Body of pancreas (tissue), 4 donors: Measurements from ENCODE around the gene KANSL3. TPM values are rescaled to one million over a fixed set of nuclear protein-coding genes. Genes with fewer than 3 reads are reported as not detected.

Experiments
- ATAC-seq: fragments of 150-250 bp; one replicate; pipeline ENCODE4 v1.9.1; 2016
- DNase-seq, 4 donors: peaks; one replicate each; pipeline ENCODE4 v3.0.0-alpha.2; 2019
- H3K27ac ChIP-seq, 4 donors: fragments of 200-600 bp; sonication (generic); 1 replicate in 3 of 4; 2 replicates in 1 of 4; pipeline versions ENCODE4 v1.5.1 to v1.6.1; 2016 to 2019; ENCODE audit warnings: mild to moderate bottlenecking in 1 of 4, mixed read lengths in 1 of 4, moderate library complexity in 1 of 4
- H3K27me3 ChIP-seq, 2 donors: fragments of 200-600 bp; sonication (generic); one replicate each; pipeline ENCODE4 v1.6.0; 2016; ENCODE audit warnings: mild to moderate bottlenecking in 1 of 2
- H3K36me3 ChIP-seq, 2 donors: fragments of 200-600 bp; sonication (generic); replicated peaks in 1 of 2; 2 replicates each; pipeline ENCODE4 v1.5.1; 2016; ENCODE audit warnings: low read depth in 2 of 2; ENCODE audit not compliant: insufficient read depth in 1 of 2
- H3K4me1 ChIP-seq: fragments of 200-600 bp; sonication (generic); one replicate; pipeline ENCODE4 v1.6.0; 2016
- H3K4me3 ChIP-seq, 2 donors: fragments of 200-600 bp; sonication (generic); 1 replicate in 1 of 2; 2 replicates in 1 of 2; pipeline ENCODE4 v1.5.1; 2016 to 2019
- H3K9me3 ChIP-seq, 3 donors: fragments of 200-600 bp; sonication (generic); 1 replicate in 2 of 3; 2 replicates in 1 of 3; pipeline ENCODE4 v1.5.1; 2016
- CTCF ChIP-seq, 7 experiments: fragments of 450-650 bp in 4 of 7; fragments of 200-600 bp in 3 of 7; sonication (generic) in 3 of 7; IDR thresholded peaks; one replicate each; pipeline ENCODE4 v1.5.1; 2016 to 2019; ENCODE audit warnings: antibody characterized with exemption in 7 of 7
- POLR2A ChIP-seq, 3 donors: fragments of 450-650 bp; IDR thresholded peaks; one replicate each; pipeline ENCODE4 v1.6.1; 2016; ENCODE audit warnings: antibody characterized with exemption in 3 of 3, mild to moderate bottlenecking in 2 of 3
- WGBS, 2 donors: methylation state at CpG; one replicate each; pipeline ENCODE4 v1.1.5; 2017; 5-methylcytosine and 5-hydroxymethylcytosine counted together
- intact Hi-C: fragments of 100-400 bp; cut with DNase I; formaldehyde crosslinking; loops from one replicate; pipeline ENCODE4 v1.15.1; 2023
- total RNA-seq, 2 donors: library from RNA; depleted of rRNA; stranded (reverse); fragments of >200 nt; gene quantifications; one replicate each; pipeline ENCODE4 v1.1.0, GENCODE V29; 2016

KANSL3 gene
- total RNA-seq, 2 donors from 2014 or later, result 36.6 to 50.4 TPM

- ATAC-seq (no peak), DNase-seq (no peak)
- H3K27ac ChIP-seq, result peak overlapping the region in 1 of 4 donors; percentile 16
- WGBS, 2 donors, result 82 to 89% methylated on average over 4 of the region's 4 CpGs
- H3K4me1 ChIP-seq, result peaks cover 8% of the 10 kb centered on the region
- no peaks in the 10 kb centered on the region for H3K9me3 ChIP-seq
- no peak for TF ChIP-seq CTCF (IDR thresholded peaks at IDR 0.05)
- TF ChIP-seq POLR2A (IDR thresholded peaks at IDR 0.05), result no peak
- H3K27me3 ChIP-seq, result no peaks in the 10 kb centered on the region
- H3K4me3 ChIP-seq, result no peak overlapping the region
- peaks cover 0 to 10% of the 10 kb centered on the region in 2 donors for H3K36me3 ChIP-seq
- intact Hi-C loops, result no loop called here
Observed at GRCh38 chr2:96617012-96617411, 21.1 kb downstream of the KANSL3 start.

GRCh38 chr2:96616535-96616934 is 21.6 kb downstream of the KANSL3 start:
- H3K27ac ChIP-seq, result peak overlapping the region in 1 of 4 donors; percentile 16
- H3K27me3 ChIP-seq, result no peaks in the 10 kb centered on the region
- intact Hi-C loops, result no loop called here
- H3K4me1 ChIP-seq, result peaks cover 8% of the 10 kb centered on the region
- ATAC-seq (no peak), DNase-seq (no peak)
- 72 to 75% methylated on average over 6 of the region's 6 CpGs for WGBS, 2 donors
- no peak overlapping the region for H3K4me3 ChIP-seq
- H3K9me3 ChIP-seq, result no peaks in the 10 kb centered on the region
- peaks cover 0 to 10% of the 10 kb centered on the region in 2 donors for H3K36me3 ChIP-seq
- TF ChIP-seq CTCF (IDR thresholded peaks at IDR 0.05), result no peak
- TF ChIP-seq POLR2A (IDR thresholded peaks at IDR 0.05), result no peak

GRCh38 chr2:96616128-96616527 is 22.0 kb downstream of the KANSL3 start:
- H3K36me3 ChIP-seq, result peaks cover 0 to 13% of the 10 kb centered on the region in 2 donors

GRCh38 chr2:96608469-96609455 is 29.4 kb downstream of the KANSL3 start:
- no peak overlapping the region for H3K4me3 ChIP-seq
- WGBS, 2 donors, result 88 to 92% methylated on average over 4 to 13 of the region's 13 CpGs
- no peaks in the 10 kb centered on the region for H3K9me3 ChIP-seq
- no peak overlapping the region for H3K27ac ChIP-seq
- ATAC-seq (no peak), DNase-seq (no peak)
- no peak for TF ChIP-seq POLR2A (IDR thresholded peaks at IDR 0.05)
- TF ChIP-seq CTCF (IDR thresholded peaks at IDR 0.05), result no peak
- no peaks in the 10 kb centered on the region for H3K27me3 ChIP-seq
- intact Hi-C loops, result no loop called here
- H3K36me3 ChIP-seq, result peaks cover 12 to 33% of the 10 kb centered on the region in 2 donors
- peaks cover 34% of the 10 kb centered on the region for H3K4me1 ChIP-seq

More at GRCh38 chr2:96616128-96616527, 22.0 kb downstream of the KANSL3 start:
- no peak for DNase-seq
- TF ChIP-seq CTCF (IDR thresholded peaks at IDR 0.05) (no peak), POLR2A (IDR thresholded peaks at IDR 0.05) (no peak)
- H3K4me3 ChIP-seq, result no peak overlapping the region
- H3K27ac ChIP-seq, result no peak overlapping the region
- no peak for ATAC-seq
- intact Hi-C loops, result no loop called here
- WGBS, 2 donors, result 67 to 81% methylated on average over 1 of the region's 1 CpG
- peaks cover 8% of the 10 kb centered on the region for H3K4me1 ChIP-seq
- H3K9me3 ChIP-seq, result no peaks in the 10 kb centered on the region
- no peaks in the 10 kb centered on the region for H3K27me3 ChIP-seq
